ENCODE data around the gene CALML3.

The CALML3 gene

DNA sequence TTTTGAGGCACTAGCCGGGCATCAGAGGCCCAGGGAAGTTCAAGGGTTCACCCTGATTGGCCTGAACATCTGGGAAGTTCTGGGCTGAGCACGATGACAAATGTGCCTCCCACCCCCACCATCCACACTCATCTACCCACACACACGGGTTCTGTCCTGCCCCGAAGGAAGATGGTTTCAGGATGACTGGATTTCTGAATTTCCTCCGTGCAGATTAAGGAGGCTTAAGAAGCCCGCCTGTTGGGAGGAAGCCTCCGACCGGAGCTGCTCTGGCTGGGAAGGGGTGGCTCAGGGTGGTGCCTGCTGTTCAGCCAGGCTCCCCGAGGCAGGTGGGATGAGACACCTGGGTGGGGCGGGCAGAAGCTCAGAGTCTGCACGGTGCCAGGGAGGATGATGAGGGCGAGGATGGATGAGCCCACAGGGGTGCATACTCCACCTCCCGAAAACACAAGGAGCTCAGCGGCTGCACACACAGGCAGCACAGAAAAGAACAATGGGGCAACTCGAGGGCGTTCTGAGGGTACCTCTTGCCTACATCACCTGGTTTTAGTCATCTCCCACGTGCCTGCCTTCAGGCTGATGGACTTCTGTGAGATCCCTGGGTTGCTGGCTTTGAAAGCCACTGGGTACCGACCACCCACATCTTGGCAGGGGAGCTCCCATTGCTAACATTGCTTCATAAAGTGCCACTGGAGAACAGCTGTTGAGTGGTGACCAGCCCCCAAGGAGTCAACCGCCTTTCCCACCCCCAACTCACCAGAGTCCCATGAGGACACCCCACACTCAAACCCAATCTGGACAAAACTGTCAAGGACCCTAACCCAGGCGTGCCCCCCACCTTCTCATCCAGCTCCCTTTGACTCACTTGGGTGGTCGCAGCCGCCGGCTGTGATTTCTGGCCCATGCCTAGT is 41.2 kb downstream of the CALML3 start:
- DNase-seq (ENCODE audit: insufficient read length, low spot score) (no peak), FAIRE-seq (no peak)
- TF ChIP-seq, protein P1, sequence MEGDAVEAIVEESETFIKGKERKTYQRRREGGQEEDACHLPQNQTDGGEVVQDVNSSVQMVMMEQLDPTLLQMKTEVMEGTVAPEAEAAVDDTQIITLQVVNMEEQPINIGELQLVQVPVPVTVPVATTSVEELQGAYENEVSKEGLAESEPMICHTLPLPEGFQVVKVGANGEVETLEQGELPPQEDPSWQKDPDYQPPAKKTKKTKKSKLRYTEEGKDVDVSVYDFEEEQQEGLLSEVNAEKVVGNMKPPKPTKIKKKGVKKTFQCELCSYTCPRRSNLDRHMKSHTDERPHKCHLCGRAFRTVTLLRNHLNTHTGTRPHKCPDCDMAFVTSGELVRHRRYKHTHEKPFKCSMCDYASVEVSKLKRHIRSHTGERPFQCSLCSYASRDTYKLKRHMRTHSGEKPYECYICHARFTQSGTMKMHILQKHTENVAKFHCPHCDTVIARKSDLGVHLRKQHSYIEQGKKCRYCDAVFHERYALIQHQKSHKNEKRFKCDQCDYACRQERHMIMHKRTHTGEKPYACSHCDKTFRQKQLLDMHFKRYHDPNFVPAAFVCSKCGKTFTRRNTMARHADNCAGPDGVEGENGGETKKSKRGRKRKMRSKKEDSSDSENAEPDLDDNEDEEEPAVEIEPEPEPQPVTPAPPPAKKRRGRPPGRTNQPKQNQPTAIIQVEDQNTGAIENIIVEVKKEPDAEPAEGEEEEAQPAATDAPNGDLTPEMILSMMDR (IDR thresholded peaks at IDR 0.05; ENCODE audit: insufficient read depth, missing control alignments): no peak

DNA sequence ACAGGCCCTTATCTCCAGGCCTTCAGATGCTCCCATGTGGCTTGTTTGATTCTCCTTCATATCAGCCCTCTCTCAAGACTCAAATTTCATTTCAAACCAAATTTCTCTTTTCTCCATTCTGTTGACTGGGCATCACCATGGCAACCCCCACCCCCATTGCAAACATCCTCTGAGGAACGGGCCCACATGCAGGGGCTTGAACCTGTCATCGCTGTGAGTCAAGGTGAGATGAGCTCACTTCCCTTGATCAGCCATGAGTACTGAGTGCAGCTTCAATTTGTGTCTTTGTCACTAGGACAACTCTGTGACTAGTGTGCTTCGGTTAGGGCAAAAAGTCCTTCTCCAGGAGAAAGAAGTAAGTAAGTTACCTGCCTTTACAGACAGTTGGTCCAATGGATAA is 41.9 kb downstream of the CALML3 start:
- no peak for FAIRE-seq
- TF ChIP-seq, protein P1 (IDR thresholded peaks at IDR 0.05; ENCODE audit: insufficient read depth, missing control alignments): no peak
- no peak for DNase-seq (ENCODE audit: insufficient read length, low spot score)

DNA sequence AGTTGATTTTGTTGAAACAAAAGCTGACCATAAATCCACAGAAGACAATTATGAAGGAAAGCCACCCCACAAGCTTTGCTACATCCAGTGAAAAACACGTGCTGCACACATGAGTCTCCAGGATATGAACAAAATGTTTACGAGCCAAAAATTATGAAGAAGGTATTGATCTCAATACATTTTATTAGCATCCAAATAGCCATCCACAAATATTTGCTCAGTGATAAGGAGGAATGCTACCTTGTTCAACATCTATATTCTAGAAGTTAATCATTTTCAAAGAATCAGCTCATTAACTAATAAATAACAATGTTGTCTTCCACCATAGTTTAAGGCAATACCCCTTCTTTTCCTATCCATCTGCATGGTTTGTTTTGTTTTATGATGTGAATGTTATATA is 42.7 kb downstream of the CALML3 start:
- DNase-seq (ENCODE audit: insufficient read length, low spot score) (no peak), FAIRE-seq (no peak)
- TF ChIP-seq, protein P1 (IDR thresholded peaks at IDR 0.05; ENCODE audit: insufficient read depth, missing control alignments): no peak

DNA sequence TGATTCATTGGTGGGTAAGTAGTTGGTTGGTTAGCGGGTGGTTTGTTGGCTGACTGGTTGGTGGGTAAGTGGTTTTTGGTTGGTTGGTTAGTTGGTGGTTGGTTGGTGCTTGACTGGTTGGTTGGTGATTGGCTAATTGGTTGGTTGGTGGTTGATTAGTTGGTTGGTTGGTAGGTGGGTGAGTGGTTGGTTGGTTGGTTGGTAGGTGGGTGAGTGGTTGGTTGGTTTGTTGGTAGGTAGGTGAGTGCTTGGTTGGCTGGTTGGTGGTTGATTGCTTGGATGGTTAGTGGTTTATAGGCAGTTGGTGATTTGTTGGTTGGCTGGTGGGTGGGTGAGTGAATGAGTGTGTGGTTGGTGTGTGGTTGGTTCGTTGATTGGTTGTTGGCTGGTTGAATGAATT is 44.2 kb downstream of the CALML3 start:
- FAIRE-seq (no peak), DNase-seq (ENCODE audit: insufficient read length, low spot score) (no peak)
- TF ChIP-seq, protein P1 (IDR thresholded peaks at IDR 0.05; ENCODE audit: insufficient read depth, missing control alignments): no peak

DNA sequence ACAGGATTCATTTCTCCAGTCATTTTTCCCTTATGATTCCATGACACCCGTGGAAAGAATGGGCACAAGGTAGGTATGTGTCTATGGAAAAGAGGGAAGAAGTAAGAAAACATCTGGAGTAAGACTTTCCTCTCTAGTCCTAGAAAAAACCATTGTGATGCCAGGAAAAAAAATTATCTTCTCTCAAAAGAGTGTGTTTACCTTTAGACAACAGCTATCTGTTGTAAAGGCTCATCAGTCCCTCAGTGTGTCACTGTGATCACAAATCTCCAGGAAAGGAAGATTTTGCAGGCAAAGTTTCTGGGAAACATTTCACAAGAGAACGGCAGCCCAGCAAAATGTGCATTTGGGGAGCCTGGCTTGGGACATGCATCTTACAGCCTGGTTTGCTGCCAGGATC is 44.8 kb downstream of the CALML3 start:
- no peak for DNase-seq (ENCODE audit: insufficient read length, low spot score)
- TF ChIP-seq, protein P1 (IDR thresholded peaks at IDR 0.05; ENCODE audit: insufficient read depth, missing control alignments): no peak
- no peak for FAIRE-seq

DNA sequence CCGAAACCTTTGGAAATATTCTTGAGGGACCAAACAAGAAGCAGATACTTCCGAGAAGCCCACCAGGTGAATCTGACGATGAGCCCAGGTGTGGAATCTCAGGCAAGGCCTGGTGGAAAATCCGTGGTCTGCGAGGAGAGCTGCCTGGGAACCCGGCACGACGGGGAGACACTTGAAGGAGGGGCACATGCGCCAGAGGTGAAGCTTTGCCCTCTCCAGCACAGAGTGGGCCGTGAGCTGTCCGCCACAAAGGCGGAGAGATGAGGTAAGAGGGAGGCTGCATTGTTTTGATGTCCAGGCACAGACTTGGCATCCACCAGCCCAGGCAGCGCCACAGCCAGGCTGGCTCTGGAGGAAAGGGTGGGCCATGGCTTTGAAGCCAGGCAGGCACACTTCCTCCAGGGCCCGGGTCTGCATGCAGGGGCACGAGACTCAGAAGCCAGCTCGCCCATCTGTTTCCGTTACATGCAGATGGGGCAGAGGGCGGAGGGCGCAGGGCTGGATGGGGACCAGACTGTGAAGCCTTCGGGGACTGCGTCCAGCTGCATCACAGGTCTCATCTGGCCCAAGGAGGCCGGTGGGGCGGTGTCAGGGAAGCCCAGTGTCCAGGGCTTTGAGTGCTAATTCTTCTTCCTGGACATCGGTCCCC is 45.4 kb downstream of the CALML3 start:
- TF ChIP-seq, protein P1 (IDR thresholded peaks at IDR 0.05; ENCODE audit: insufficient read depth, missing control alignments): no peak
- FAIRE-seq (no peak), DNase-seq (ENCODE audit: insufficient read length, low spot score) (no peak)

Measured in D721Med (cell line).